Right kidney (tissue), 1 donor: ENCODE measurements around the gene UNC119B.

ENCODE experiments used
- DNase-seq: peaks from one replicate; pipeline ENCODE4 v3.0.0-alpha.2; 2016

UNC119B gene

DNA sequence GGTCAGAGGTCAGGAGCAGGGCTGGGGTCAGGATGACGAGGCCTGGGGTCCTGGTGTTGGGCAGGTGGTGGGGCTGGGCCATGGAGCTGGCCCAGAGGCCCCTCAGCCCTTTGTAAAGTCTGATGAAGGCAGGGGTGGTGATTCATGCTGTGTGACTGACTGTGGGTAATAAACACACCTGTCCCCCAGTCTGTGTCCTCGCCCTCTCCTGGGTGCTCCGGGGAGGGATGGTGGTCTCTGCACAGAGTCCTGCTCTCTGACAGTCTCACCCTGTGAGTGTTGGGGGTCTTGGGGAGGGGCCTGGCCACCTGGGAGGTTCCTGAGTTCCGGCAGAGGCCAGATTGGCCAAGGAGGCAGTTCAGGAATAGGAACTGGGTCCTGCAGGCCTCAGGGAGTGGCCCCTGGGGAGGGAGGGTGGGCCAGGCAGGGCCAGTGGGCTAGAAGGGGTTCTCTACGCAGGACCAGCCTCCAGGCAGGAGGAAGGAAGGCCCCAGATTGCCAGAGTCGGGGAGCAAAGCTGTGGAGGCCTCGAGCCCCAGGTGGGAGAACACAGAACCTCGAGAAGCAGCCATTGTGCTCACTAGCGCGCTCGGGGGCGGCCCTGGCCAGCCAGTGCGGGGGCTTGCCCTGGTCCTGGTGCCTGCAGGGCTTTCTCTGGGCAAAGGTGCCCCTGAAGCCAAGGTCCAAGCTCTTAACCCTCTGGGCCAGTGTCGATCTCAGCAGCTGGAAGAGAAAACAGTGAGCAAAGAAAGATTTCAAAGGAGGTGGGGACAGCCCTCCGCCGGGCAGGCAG, 29.8 kb downstream of the UNC119B start:
- DNase-seq: no peak

DNA sequence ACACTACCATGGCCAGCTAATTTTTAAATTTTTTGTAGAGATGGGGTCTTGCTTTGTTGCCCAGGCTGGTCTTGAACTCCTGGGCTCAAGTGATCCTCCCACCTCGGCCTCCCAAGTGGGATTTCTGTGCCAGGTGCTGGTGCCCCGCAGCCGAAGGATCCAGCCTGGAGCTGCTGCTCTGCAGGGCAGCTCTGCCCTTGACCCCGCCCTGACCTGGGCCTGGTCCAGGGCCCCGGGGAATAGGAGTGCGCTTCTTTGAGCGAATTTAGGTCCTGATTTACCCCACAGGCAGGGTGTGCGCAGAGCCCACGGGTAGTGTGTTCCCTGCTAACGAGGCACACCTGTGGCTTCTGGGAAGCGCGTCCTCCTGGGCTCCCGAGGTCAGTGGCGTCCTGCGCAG, 30.6 kb downstream of the UNC119B start:
- no peak for DNase-seq

DNA sequence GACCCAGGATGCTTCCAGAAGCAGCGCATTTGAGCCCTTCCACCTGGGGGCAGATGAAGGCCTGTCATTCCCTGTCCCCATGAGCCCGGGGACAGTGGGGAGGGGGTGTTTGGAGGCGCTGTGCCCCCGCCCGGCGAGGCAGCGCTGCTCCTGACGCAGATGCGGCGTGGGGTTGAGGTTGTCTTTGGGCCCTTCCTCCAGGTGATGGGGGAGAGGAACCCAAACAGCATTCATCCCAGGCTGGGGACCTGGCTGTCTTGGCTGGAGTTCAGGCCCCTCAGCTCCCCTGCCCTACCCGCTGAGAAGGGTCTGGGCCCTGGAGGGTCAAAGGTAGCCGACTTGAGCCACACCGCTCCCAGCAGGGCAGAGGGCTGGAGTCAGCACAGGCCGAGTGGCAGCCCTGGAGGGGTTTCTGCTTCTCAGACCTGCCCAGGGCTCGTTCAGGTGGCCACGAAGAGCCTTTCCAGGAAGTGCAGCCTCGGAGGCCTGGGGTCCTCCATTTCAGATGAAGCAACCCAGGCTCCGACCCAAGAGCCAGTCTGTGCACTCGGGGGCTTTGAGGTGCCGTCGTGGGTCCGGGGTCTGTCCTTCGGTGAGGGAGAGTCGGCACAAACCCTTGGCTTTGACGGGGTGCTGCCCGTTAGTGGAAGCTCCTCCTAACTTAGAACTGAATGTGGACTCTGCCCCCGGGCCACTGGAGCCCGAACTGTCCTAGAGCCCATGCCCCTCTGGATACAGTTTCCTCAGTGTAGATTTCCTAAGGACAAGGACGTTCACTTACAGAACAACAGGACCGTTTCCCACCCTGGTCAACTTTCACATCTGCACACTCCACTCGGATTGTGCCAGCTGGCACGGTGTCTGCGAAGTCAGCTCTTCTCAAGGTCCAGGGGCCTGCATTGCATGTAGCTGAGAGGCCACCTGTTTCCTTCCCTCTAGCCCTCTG, 31.5 kb downstream of the UNC119B start:
- no peak for DNase-seq

DNA sequence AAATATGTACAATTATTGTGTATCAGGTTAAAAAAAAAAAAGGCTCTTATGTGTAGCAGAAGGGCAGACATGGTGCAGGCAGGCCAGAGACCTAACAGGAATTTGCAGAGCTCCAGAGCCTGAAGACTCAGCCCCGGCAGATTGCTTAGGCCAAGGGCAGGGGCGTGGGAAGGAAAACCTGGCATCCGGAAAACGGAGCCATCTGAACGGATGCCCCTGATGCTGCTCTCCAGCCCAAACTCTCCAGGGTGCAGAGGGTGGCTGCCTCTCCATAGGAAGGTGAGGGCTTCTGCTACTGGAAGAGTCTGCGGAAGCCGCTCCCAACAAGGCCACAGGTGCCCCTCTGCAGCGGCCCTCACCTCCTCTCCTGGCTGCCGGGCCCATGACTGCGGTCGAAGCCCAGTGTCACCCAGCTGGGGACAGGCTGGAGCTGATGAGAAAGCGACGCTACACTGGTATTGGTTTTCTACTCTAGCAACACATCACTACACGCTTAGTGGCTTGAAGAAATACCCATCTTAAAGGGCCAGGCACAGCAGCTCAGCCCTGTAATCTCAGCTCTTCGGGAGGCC, 34.8 kb downstream of the UNC119B start:
- DNase-seq: no peak

DNA sequence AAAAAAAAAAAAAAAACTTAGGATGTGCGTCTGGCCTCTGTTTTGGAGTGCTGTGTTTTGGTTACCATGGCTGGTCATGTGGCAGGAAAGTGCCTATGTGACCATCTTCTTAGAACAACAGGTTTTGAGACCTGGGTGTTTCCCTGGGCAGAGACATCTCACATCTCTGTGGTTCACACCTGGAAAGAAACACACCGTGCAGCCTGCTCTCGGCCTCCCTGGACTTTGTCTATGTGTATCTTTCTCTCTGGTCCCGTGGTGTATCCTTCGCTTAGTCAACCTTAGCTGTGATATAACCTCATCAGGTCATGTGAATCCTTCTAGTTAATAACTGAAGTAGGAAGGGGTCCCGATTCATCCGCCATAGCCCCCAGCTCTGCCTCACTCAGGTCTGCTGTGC, 38.0 kb downstream of the UNC119B start:
- DNase-seq: no peak

DNA sequence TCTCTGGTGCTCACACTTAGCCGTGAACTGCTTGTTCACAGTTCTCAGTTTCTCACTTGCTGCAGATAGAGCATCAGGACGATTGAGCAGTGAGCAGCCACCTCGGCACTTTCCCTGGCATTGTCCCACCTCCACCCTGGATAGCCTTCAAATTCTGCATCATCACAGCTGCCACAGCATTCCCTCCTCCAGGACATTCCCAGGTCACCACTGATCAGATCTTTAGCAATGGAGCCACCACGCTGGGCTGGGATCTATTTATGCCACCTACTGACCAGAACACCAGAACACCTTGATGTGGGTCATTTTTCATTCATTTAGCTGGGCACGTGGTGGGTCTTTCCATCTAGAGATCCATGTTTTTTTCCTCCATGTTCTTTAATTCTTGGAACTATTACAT, 39.0 kb downstream of the UNC119B start:
- DNase-seq: no peak

DNA sequence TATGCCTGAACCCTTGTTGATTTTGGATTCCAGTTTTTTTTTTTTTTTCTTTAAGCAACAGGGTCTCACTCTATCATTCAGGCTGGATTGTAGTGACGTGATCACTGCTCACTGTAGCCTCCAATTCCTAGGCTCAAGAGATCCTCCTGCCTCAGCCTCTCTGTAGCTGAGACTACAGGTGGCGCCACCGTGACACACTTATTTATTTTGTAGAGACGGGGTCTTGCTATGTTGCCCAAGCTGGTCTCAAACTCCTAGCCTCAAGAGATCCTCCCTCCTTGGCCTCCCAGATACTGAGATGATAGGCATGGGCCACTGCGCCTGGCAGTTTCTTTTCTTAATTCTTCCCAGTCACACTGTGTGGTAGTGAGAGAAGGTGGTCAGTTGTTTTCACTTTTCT, 40.5 kb downstream of the UNC119B start:
- DNase-seq: no peak

DNA sequence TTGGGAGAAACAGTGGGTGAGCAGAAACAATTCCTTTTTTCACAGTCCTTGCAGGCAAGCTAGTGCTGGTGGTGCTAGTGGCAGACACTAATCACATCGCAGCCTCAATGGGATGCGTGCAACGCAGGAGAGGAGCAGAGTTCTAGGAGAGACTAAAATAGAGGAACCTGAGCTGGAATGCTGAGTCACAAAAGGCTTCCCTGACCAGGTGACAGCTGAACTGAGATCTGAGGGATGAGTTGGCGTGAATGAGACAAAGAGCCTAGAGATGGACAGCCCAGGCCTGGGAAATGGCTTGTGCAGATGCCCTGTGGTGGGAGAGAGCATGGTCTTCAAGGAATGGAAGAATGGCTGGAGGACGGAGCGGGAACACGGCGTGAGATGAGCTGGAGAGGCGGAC, 41.1 kb downstream of the UNC119B start:
- no peak for DNase-seq

DNA sequence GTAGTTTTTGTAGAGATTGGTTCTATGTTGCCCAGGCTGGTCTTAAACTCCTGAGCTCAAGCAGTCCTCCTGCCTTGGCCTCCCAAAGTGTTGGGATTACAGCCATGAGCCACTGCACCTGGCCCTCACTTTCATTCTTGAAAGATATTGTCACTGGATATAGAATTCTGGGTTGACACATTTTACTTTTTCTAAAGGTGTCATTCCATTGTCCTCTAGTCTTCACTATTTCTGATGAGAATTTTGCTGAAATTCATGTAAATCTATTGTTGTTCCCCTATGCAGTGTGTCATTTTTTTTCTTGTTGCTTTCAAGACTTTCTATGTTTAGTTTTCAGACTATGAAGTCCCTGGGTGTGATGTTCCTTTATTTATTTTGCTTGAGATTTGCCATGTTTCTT, 44.5 kb downstream of the UNC119B start:
- DNase-seq: no peak

DNA sequence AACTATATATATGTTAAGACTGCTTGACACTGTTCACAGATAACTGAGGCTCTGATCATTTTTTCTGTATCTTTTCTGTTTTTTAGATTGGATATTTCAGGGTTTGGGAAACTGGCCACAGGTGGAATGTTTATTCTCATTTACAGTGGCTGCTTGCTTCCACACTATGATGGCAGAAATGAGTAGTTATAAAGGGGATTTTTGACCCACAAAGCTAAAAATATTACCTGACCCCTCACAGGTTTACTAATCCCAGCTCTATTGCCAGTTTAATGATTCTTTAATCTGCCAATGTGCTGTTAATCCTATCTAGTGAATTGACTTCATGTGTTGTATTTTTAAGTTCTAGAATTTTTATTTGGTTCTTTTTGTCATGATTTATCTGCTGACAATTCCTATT, 45.0 kb downstream of the UNC119B start:
- no peak for DNase-seq

DNA sequence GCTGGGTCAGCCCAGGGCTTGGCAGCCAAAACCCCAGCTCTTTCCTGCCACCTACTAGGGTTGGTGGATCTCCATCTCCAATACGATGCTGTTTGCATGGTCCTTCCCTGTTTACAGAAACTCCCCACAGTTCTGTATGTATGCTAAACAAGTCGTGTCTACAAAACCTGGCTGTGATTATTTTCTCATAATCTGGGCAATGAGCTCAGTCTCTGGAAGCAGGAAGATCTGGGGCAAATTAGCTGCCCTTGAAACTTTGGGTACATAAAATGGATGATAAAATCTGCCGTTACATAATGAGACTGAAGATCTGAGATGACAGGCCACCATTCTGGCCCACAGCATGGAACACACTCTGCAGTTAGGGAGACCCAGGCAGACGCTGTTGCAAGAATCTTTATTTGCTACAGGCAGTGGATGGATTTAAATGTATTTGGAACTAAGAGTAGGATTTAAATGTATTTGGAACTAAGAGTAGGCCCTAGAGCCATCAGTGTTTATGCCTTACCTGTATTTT, 47.0 kb downstream of the UNC119B start:
- no peak for DNase-seq

DNA sequence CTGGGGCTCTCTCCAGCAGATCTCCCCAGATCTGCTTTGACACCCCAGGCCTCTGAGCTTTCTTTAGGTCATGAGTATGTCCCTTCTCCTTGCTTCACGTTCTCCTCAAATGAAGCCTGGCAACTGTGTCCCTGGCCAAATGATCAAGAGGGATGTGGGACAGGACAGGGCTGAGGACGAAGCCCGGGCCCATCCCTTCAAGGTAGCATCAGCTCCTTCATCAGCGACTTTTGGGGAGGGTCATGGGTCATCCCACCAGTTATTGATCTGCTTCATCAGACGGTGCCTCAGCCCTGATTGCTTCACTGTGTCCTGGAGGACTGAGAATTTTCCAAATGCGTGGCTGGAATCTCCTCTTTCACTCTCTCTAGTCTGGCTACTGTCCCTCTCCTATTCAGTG, 47.7 kb downstream of the UNC119B start:
- no peak for DNase-seq

DNA sequence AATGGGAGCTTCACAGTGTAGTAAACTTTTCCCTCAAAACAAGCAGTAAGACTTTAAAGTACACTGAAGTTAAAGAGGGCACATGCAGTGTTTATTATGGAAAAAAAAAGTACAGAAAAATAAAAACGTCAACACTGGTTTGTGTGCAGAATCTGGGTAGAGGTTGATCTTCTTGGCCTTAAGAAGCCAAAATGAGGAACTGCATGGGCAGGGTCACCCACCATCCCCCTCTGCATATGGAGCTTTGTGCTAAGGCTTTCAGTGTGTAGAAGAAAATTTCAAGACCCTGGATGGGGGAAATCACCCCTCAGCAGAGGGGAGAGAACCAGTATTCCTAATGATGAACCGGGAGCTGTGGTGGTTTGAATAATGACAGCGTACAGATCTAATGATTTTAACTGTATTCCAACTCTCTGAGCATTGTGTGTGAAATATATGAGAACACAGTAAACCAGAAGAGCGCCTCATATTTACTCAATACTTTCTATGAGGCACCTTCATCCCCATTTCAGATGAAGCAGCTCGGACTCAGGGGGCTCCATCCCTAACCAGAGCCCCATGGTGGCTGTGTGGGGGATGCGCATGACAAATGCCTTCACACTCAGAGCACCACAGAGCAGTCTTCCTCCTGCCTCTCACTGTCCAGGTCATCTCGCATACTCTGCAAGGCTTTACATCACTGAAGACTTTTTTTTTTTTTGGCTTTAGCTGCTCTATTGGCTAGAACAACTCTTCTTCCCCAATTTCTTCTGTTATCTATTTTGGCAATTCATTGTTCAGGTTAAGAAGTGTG, 48.7 kb downstream of the UNC119B start:
- no peak for DNase-seq

DNA sequence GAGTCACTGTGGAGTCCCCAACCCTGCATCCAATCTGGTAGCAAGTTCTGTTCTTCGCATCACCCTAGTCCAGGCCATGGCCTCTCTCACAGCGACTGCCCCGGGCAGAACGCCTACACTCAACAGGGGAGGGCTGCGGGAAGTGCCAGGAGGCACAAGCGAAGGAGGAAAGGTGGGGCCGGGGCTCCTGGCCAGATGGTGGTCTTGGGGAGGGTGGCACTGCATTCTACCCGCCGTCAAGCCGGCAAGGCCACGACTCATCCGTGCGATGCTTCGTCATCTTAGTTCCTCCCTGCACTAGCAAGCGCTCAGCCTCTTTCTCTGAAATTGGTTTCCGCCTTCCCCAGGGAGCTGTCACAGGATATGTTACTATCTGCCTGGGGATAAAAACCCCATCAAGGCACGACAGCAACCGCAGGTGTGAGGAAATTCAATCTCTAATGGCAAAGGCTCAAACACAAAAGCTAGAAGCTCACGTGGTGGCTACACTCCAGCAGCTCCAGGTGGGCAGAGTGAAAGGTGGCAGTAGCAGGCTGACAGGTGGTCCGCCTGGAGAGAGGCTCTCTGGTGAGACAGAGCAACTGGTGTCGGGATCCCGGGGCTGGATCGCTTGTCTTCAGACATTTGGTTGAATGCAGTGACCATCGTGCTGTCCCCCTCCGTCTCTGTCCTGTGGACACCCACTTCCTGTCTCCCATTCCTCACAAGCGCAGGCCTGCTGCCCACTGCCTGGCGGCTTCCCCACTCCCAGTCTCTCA, 49.5 kb downstream of the UNC119B start:
- no peak for DNase-seq

DNA sequence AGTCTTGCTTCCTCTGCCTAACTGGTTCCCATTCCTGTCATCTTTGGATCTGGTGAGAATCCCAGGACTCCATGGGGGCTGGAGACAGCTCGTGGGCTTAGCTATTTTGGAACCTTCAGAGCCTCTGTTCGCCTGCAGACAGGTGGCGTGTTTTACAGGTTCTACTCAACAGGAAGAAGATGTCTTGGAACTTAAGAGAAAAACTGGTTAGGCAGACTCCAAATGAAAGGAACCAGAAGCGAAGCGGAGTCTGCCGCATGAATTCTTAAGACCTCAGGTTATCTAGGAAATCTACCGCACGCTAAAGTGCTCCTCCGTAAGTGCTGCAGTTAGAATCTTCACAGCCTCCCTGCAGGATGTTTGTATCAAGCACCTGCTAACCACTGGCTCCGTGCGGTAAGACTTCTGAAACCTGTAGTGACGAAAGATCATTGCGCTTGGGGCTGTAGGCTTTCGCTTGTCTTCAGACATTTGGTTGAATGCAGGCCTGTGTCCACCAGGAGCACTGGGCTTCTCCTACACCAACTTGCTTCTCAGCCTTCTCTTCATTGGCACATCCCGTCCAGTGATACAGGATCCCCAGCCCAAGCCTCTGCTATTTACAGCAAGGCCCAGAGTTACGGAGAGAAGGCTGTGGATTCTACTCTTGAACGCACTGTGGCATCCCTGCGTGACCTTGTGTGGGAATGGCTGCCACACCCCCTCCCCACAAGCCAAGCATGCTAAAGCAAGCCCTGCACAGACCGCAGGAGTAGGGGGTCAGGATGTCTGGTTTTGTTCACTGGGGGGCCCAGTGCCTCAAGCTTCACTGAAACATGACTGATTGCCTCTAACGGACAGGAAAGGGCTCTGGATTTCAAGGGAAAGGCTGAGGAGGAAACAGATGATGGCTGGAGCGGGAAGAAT, 50.3 kb downstream of the UNC119B start:
- DNase-seq: no peak

DNA sequence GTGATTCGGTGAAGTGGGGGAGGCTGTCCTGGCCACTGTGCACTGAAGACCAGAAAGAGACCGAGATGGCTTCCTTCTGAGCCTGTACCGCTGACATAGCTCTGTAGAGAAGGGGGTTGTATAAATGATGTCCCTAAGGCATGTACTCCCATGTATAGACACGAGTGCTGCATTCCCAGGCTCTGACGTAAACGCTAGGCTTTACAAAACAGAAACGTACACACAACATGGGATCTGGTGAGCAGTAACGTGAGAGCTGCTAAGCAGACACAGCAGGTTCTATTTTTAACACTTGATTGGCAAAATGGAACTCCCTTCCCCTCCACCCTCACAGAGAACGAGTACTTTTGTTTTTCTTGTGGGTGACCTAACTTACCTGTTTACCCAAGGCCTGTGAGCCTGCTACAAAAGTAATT, 51.3 kb downstream of the UNC119B start:
- peak; percentile 46 for DNase-seq

DNA sequence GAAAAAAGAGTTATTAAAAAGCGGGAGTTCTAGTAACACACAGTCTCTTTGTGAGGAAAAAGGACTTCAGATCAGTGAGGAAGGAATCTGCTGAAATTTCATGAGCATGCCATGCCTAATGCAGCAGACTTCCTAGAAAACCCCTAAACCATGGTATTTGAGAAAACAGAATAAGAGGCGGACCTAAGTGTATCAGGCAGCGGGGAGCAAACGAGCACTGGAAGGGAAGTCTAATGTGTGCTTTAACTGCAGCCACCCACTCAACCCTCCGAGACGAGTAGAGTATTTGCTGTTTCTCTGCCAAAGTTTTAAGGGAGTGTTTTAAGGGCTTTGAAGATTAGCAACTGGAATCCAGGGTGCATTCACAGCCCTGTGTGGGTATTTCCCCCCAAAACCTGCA, 51.8 kb downstream of the UNC119B start:
- no peak for DNase-seq

DNA sequence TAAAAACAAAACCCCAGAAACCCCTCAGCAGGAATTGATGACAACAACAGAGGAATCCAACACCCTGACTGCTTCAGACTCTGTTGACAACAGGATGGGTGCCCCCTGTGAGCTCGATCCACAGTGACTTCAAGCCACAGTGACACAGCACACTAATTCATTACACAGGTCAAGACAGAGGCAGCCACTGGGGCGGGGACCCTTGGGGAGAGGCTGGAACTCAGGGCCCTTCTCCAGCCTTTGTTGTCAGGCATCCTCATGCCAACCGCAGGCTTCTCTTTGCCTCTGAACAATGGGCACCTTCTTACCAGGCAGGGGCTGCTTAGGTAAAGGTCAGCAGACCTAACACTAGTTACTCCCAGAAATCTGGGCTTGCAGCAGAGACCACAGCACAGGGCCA, 53.0 kb downstream of the UNC119B start:
- no peak for DNase-seq

DNA sequence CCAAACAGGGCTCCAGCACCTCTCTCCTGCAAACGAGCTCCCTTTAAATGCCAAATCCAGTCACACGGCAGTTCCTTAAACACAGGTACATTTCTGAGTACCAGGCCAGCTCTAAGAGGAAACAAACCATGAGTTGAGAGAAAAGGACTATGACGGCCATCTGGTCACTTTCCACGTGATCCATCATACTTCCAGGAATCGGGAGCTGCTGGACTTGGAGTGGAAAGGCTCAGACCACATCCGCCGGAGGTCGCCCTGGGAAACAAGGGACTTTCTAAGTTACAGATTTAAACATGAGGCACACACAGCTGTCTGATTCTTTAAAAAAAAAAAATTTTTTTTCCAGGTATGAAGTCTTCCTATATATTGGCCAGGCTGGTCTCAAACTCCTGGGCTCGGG, 54.6 kb downstream of the UNC119B start:
- no peak for DNase-seq

DNA sequence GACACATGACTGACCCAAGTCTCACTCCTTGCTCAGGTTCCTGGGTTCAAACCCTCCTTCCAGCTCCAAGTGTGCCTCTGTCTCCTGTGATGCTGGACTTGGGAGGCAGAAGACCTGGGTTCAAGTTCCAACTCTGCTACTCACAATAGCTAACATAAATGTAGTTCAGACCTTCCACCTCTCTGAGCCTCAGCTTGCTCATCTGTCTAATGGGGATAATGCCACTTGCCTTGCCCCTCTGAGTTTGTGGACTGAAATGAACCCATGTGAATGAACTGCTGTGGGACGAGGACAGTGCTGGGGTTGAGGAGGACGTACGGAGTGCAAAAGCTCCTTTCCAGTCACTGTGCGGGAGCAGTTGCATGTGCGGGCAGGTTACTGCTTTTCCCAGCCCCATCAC, 56.3 kb downstream of the UNC119B start:
- DNase-seq: no peak
